HG03039 (cell line): ENCODE measurements around the gene OR10G3.

Source experiments
- ATAC-seq: cut with Tn5 transposase; IDR thresholded peaks from one replicate; pipeline ENCODE4 v1.9.1; 2021; ENCODE audit warnings: mild to moderate bottlenecking, moderate library complexity; ENCODE audit not compliant: unreplicated experiment

Gene OR10G3

DNA sequence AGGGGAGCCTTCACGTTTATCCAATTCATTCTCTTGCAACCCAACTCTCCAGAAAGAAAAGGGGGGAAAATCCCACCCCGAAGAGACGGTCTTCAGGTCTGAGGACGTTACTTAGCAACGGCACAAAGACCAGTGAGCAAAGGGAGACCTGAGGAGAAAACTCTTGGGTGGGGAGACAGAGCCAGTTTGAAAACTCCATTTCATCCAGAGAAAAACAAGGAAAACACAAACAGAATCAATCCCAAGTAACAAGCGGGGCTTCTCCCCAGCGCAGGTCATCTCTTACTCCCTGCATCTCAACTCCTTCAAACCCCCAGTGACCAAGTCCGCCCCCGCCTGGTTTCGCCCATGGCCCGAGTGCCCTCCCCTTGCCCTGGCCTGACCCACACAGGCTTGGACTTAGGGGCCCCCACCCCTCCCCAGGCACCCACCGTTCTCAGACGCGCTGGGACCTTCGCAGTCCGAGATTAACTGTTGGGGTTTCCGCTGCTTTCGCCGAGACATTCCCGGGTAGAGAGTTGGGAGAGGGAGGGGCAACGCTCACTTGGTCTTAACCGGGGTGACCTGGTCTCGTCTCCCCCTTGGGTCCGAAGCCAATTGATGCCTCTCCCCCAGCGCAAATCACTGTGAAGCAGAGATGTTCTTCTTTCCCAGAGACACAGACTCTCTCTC lies 43.3 kb downstream of the OR10G3 start:
- no peak for ATAC-seq

DNA sequence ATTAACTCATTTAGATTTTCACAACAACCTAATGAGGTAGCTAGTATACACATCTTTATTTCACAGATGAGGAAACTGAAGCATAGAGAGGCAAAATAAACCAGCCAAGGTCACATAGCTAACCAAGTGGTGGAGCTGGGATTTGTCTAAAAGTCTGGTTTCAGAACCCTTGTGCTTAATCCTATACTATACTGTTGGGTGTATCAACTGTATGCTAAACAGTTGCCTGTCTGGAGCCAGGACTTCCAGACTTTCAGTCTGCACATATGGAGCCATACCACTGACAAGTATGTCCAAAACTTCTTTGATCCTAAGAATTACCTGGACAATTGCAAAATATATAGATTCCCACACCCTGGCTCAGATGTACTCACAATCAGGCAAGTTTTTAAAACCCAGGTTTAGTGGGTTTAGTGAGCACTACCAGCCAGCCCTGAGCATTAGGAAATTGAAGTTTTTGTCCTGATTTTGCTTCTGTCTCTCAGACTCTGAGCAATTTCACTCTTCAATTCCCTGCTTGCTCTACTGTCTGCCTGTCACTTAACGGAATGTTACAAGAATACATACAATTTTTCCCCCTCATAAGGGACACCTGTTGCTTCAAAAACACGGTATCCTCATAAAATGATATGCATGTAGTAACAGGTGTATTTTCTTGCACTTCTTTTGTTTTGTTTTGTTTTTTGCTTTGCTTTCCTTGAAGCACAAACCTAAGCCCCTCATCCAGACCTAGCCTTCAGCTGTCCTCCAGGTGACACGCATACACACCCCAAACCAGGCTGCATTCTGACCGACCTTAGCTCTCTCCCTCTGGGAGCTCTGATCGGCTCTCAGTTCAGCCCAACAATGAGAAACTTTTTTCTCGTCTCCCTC lies 44.1 kb downstream of the OR10G3 start:
- ATAC-seq = no peak

DNA sequence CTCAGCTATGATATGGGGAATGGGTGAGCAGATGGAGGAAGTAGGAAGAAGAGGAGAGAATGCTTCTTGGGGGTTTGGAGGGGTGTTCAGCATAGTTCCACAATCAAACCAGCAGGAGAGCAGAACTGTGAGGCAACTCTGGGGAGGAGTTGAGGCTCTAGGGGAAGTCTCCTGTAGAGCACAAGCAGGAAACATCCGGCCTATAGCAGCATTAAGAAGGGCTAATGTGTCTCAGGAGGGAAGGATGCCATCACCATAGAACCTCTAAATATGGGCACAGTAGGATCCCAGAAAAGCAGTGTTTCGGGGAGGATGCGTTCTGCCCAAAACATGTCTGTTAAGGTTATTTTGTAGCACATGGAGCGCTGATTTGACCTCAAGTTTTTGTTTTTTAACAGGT lies 45.3 kb downstream of the OR10G3 start:
- ATAC-seq = no peak

DNA sequence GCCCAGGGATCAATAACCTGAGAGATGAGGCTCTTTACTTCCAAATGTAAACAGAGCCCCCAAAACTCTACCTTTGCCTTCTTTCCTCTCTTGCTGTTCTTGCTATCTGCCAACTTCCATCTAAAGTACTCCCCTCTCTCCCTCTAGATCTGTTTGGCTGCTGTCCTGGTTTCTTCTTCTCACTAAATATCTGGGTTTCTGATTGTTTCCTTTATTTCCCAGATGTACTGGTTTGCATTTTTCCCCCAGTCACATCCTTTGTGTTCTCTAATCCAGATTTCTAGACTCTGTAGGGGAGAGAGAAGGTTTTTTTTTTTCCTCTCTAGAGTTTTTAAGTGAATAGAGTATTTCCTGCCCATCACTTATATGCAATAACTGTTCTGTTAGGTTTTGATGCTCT lies 46.6 kb downstream of the OR10G3 start:
- ATAC-seq = no peak

DNA sequence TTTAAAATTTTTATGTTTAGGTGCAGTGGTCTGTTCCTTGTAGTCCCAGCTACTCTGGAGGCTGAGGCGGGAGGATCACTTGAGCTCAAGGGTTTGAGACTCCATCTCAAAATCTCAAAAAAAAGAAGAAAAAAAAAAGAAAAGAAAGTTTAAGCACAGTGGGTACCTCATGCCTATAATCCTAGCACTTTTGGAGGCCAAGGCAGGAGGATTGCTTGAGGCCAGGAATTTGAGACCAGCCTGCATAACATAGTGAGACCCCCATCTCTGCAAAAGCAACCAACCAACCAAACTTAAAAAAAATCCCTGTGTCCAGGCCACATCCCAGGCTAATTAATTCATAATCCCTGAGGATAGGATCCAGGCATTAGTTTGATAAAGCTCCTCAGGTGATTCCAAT lies 50.4 kb downstream of the OR10G3 start:
- ATAC-seq = no peak

DNA sequence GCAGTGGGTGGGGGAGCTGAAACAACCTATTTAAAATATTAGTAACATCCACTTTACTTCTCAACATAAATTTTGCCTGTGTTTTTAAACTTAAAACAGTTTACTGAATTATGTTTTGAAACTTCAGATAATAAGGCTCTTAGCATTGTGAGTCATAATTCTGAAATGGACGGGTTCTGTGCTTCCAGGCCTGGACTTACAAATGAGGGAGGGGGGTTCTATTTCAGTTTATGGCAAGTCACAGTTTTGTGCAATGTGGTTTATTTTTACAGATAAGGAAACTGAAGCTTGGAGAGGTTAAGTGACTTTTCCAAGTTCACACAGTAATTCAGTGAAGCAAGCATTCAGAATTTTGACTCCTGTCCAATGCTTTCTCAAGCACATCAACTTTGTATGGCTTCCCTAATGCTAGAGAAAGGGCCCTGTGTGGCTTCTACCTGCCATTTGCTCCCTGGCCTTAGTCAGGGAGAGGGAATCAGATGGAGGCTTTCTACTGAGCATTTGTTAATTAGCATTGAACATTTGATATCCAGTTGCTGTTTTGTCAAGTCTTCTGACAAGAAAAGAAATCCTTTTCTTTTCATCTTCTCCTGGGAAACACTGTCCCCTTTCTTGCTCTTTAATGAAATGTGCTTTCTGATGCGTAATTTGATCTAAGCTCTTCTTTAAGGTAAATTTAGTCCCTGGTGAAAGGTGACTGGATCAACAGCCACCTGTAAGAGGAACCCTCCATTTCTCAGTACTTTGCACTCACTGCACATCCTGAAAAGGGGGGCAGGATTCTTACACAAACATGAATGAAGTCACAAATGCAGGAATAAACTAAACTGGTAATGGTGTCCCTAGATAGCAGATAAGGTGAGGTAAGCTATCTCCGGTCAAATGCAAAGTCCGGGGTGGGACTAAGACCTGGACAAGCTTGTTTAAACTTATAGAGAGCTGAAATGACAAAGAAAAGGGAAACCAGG lies 51.2 kb downstream of the OR10G3 start:
- no peak for ATAC-seq

DNA sequence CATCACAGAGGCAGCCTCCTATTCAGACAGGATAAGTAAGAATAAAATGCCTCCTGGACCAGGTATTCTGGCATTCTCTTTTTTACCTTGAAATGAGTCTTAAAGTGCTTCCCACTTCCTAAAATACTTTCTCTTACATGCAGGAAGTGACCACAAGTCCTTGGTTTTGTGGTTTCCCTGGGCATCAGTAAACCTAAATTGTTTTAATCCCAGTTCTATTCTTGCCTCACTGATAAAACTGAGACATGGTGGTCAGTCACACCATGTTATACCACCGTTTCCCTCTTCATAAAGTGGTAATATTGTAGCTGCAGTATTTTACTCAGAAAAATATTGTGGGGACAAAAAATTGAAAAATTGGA lies 52.6 kb downstream of the OR10G3 start:
- no peak for ATAC-seq

DNA sequence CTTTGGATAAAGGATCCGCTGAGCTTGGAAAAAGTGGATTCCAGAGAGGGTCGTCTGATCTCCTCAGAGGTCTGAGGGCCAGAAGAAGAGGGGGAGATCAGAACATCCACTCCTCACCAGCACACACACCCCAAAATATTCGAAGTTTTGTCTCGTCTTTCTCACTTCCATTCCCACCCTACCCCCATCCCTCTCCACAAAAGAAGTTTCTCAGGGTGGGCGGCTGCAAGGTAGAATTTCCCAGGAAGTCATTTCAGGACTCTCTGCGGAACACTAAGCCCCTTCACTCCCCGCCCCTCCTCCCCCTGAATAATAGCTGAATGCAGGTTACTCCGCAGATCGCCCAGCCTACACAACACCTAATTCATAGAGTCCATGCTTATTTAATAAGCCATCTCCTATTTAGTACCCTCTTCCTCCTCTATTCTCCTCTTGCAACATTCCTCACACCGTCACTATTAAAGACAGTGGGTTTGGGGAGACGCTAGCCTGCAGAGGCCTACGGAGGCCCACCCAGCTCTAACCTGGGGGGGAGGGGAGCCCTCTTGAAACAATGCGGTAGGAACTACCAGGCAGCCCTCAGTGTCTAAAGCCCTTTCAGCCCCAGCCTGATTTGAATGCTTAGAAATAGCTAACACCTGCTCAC lies 53.1 kb downstream of the OR10G3 start:
- no peak for ATAC-seq

DNA sequence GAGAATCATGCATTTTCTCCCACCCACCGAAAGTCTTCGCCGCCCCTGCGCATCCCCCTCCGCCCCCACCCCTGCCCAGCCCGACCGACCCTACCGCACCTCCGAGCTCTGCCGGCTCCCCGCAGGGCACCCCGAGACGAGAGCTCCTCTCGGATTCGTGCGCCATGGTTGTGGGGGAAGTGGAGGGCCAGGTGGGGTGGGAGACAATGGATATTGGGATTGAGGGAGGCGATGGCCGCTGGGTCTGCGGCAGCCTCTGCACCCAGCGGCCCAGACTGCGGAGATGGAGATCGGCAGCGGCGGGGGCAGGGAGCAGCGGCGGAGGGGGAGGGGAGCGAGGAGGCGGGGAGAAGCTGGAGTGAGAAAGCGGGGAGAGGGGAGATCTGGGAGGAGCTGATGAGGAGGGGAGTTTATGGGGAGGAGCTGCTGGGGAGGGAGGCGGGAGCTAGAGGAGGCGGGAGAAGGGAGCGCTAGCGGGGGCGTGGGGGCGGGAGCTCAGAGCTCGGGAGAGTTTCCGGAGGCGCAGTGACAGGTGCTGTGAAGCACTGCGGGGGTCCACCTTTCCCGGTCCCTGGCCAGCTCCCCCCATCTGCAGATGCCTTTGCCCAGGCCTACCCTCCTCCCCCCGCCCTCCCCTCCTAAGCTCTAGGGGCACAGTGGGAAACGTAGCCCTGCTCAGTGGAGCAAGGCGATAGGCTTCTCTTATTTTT lies 53.8 kb downstream of the OR10G3 start, which contains the start of gene SALL2:
TSS of gene SALL2 (minus strand) at position 385 of the 710 bp plus-strand sequence. CDS start at position 166, 219 bp downstream.
- ATAC-seq = no peak

DNA sequence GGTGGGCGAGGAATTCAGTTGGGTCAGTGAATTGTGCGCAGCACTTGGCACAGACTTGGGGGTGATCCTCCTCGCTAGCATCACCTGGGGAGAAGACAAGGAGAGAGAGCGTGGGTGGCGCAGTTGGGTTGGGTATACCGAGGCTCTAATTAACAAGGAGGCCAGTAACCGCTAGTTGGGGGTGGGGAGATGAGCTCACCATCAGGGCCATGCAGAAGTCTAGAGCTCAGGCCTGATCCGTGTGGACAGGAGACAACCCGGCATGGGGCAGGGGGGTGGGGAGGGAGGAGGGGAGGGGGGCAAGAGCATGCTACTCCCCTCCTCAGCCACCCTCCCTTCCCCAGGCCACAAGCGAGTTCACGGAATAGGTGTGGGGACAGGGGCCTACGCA lies 54.3 kb downstream of the OR10G3 start:
- no peak for ATAC-seq

DNA sequence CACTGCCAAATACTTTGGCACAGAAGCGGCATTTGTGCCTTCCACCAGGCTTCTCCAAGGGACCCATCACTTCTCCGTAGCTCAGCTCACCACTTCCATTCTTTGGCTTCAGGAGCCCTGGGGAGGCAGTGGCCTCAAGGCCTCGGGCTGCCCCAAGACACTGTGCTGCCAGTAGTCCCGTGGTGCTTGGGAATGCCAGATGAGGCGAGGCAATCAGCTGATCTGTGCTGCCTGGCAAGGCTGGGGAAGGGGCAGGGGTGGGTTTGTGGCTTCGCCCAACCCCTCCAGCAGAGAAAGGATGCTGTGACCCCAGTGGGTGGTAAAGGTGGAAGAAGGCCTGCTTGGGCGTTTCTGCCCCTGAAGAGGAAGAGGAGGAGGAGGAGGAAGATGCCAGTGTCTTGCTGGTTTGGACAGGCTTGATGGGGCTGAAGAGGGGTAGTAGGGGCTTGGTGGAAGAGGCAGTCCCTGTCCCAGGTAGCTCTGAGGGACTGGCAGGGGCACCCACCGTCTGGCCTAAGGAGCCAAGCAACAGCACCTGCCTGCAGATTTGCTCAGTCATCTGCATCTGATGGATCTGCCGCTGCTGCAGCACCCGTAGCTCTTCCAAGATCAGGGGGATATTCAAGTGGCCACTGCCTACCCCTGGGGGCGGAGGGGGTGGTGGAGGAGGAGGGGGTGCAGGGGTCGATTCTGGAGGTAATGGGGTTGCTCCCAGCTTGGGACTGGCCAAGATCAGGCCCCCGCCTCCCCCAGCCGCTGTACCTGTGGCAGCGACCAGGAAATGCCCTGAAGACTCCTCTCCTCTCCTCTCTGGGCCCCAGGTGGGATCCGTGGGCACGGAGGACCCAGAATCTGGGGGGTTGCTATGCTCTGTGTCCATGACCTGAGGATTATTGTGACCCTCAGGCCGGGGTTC lies 55.0 kb downstream of the OR10G3 start:
- ATAC-seq = no peak

DNA sequence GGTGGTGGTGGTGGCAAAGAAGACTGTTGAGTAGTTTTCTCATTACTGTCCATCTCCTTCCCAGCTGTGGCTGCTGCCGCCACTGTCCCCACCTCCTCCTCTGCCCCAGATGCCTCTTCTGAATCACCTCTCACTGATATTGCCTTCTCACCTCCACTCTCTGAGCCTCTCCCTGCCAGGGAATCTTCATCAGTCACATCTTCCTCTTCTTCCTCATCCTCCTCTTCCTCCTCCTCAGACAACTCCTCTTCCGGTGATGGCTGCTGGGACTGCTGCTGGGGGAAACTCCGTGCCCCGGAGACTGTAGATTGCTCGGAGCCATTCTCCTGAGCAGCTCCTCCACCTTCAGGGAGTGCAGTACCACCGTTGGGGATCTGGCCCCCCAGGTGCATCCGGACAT lies 56.7 kb downstream of the OR10G3 start:
- ATAC-seq = no peak

DNA sequence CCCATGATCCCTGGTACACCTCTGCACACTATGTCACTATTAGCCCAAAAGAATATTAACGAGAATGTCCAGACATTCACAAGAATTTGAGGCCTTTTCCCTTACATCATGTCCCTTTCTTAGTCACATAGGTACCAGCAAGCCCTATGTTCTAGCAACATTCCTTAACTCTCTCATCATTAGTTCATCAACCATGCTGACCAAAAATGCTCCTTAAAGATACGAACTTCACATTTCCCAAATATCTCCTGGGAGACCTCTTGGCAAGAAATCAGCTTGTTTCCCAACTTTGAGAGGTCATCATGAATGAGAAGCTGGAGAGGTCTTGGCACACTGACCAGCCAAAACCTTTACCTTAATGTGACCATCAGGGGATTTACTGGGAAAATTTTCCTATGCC lies 58.4 kb downstream of the OR10G3 start:
- no peak for ATAC-seq

DNA sequence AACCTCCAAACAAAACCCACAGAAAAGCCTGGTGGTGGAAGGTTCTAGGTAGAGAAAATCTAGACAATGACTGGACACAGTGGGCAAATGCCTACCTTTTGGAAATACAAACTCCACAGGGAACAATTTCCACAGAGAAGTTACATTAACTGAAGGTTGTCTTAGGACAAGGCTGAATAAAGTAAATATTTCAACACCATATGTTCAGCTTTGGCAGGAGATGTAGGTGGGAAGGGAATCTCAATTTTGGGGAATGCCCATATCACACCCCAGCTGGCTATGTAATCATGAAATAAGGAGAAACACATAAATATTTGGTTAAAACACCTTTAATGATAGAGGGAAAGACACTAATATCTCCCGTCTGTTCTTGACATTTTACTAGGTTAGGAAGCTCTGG lies 59.1 kb downstream of the OR10G3 start:
- ATAC-seq = no peak

DNA sequence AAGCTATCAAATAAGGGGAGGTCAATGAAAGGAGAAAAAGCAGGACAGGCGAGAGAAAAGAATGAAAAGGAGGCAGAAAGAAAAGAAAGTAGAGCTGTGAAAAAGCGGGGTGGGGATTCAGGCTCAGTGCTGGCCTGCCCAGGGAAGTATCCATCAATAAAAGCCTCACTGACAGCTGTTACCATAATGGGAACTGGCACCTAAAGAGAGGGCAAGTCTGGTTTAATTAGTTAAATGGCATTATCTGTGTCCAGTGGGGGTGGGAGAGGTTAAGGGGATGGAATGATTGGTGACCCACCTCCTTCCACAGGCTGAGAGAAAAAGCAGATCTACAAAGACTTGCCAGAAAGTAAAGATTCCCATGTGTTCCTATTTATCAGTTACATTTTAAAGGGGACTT lies 61.2 kb downstream of the OR10G3 start:
- ATAC-seq = no peak
